Panc1 (cell line): Measurements from ENCODE around the gene SLC17A6. TPM values are rescaled to one million over a fixed set of nuclear protein-coding genes. Genes with fewer than 3 reads are reported as not detected.

Experiments
- ATAC-seq: fragments of 200-7000 bp; cut with Tn5 transposase; 2 replicates; pipeline ENCODE4 v1.9.1; 2020; ENCODE audit warnings: mild to moderate bottlenecking, moderate library complexity
- BruUV-seq: library from RNA; stranded (reverse); fragments of 400-500 nt; replicated peaks from 2 replicates; lab custom pipeline; 2021; lab: Mats Ljungman, UMichigan
- CTCF ChIA-PET: fragments of 300-600 bp; sonication (Branson Sonifier 250); formaldehyde crosslinking; loops from one replicate; lab custom pipeline; 2022; ENCODE audit warnings: antibody characterized with exemption; lab: Charles Lee
- POLR2A ChIA-PET: fragments of 300-600 bp; sonication (Branson Sonifier 250); formaldehyde crosslinking; loops from one replicate; lab custom pipeline; 2022; ENCODE audit warnings: antibody characterized with exemption; lab: Charles Lee
- DNase-seq: peaks from one replicate; pipeline ENCODE4 v3.0.0-alpha.2; 2010; ENCODE audit warnings: low read depth, low spot score
- H3K27ac ChIP-seq: 2 replicates; pipeline ENCODE4 v1.5.1; 2011; ENCODE audit warnings: mild to moderate bottlenecking, low read length, inconsistent platforms
- H3K27me3 ChIP-seq: fragments of 200-500 bp; sonication (Bioruptor generic); 2 replicates; pipeline ENCODE4 v1.6.0; 2014; ENCODE audit warnings: low read length, inconsistent platforms; ENCODE audit not compliant: control insufficient read depth, insufficient read depth
- H3K36me3 ChIP-seq: fragments of 200-500 bp; sonication (Bioruptor generic); 2 replicates; pipeline ENCODE4 v1.5.1; 2014; ENCODE audit warnings: inconsistent platforms, mild to moderate bottlenecking, low read length, moderate library complexity; ENCODE audit not compliant: control insufficient read depth, insufficient read depth
- H3K4me1 ChIP-seq: 2 replicates; pipeline ENCODE4 v1.5.1; 2011; ENCODE audit warnings: inconsistent platforms, mild to moderate bottlenecking, low read length, moderate library complexity; ENCODE audit not compliant: control insufficient read depth, insufficient read depth
- H3K4me3 ChIP-seq, 2 experiments: 2 replicates each; pipeline ENCODE4 v1.5.1; 2011 to 2012; ENCODE audit warnings: low read depth in 2 of 2, low read length in 2 of 2, mild to moderate bottlenecking in 2 of 2, inconsistent platforms in 1 of 2, moderate library complexity in 1 of 2
- H3K9me3 ChIP-seq: fragments of 200-500 bp; sonication (Bioruptor generic); 2 replicates; pipeline ENCODE4 v1.5.1; 2014; ENCODE audit warnings: low read depth, mild to moderate bottlenecking, inconsistent platforms, low read length, moderate library complexity; ENCODE audit not compliant: control insufficient read depth, insufficient read depth
- CTCF ChIP-seq: fragments of 450-650 bp; IDR thresholded peaks from 2 replicates; pipeline ENCODE4 v1.5.1; 2017; ENCODE audit warnings: mild to moderate bottlenecking
- POLR2AphosphoS5 ChIP-seq: IDR thresholded peaks from 2 replicates; pipeline ENCODE4 v1.6.1; 2012; ENCODE audit warnings: mild to moderate bottlenecking, low read depth, low read length, moderate library complexity
- REST ChIP-seq, 2 experiments: IDR thresholded peaks; 2 replicates each; pipeline ENCODE4 v1.6.1; 2011 to 2012; ENCODE audit warnings: low read depth in 2 of 2, control low read depth in 1 of 2, low read length in 1 of 2, mild to moderate bottlenecking in 1 of 2, moderate library complexity in 1 of 2; ENCODE audit not compliant: insufficient read depth in 1 of 2
- SIN3A ChIP-seq: IDR thresholded peaks from 2 replicates; pipeline ENCODE4 v1.6.1; 2012; ENCODE audit warnings: low read depth, mild to moderate bottlenecking, low read length, moderate library complexity, borderline replicate concordance; ENCODE audit not compliant: insufficient read depth
- TCF7L2 ChIP-seq: IDR thresholded peaks from 2 replicates; pipeline ENCODE4 v1.6.1; 2011; ENCODE audit warnings: mild to moderate bottlenecking, low read depth, low read length, inconsistent platforms
- in situ Hi-C: cut with HindIII; loops from 2 replicates; pipeline ENCODE4 v1.10.0; 2016; ENCODE audit warnings: low sequenced_read_pairs, low pct_unique_long_range_greater_than_20kb
- intact Hi-C: fragments of 100-400 bp; cut with micrococcal nuclease; formaldehyde crosslinking; loops from one replicate; pipeline ENCODE4 v1.10.0; 2022; ENCODE audit not compliant: unreplicated experiment
- total RNA-seq: library from RNA; stranded (reverse); gene quantifications from one replicate; pipeline ENCODE4 v1.2.1, GENCODE V29; 2021; ENCODE audit not compliant: unreplicated experiment

The SLC17A6 gene
- total RNA-seq, 1 experiment from 2014 or later = not detected

GRCh38 chr11:22390283-22390655 is 52.1 kb downstream of the SLC17A6 start:
- Histone ChIP-seq H3K4me3 (no peak overlapping the region), H3K36me3 (no peaks in the 10 kb centered on the region), H3K4me1 (no peaks in the 10 kb centered on the region), H3K27me3 (no peaks in the 10 kb centered on the region), H3K9me3 (no peaks in the 10 kb centered on the region), H3K27ac (no peak overlapping the region)
- ChIA-PET POLR2A (no interaction called here), CTCF (no interaction called here)
- BruUV-seq = no TSS peak
- intact Hi-C loops (no loop called here), in situ Hi-C loops (no loop called here)
- TF ChIP-seq REST (IDR thresholded peaks at IDR 0.05; ENCODE audit: insufficient read depth in 1 of 2, low read depth in 2 of 2, low read length in 1 of 2) (no peak), POLR2AphosphoS5 (no peak), CTCF (no peak), SIN3A (no peak), TCF7L2 (no peak)
- DNase-seq (no peak), ATAC-seq (no peak)

- intact Hi-C loops (no loop called here), in situ Hi-C loops (no loop called here)
- Histone ChIP-seq H3K36me3 (no peaks in the 10 kb centered on the region), H3K27ac (no peak overlapping the region), H3K27me3 (no peaks in the 10 kb centered on the region), H3K4me1 (no peaks in the 10 kb centered on the region), H3K4me3 (no peak overlapping the region), H3K9me3 (no peaks in the 10 kb centered on the region)
- no peak for ATAC-seq
- no peak for TF ChIP-seq REST (IDR thresholded peaks at IDR 0.05; ENCODE audit: insufficient read depth in 1 of 2, low read depth in 2 of 2, low read length in 1 of 2)
- no peak for TF ChIP-seq POLR2AphosphoS5
- no peak for TF ChIP-seq TCF7L2
- TF ChIP-seq SIN3A = no peak
- no peak for TF ChIP-seq CTCF
- DNase-seq = no peak
- CTCF ChIA-PET = no interaction called here
- no TSS peak for BruUV-seq
- POLR2A ChIA-PET = no interaction called here
These were observed 54.4 kb downstream of the SLC17A6 start for GRCh38 chr11:22392561-22392960.
